Measurements from ENCODE around the gene DNAL4.
A peak's percentile ranks its signal among the peaks of the same experiment; 100 is the strongest.

The DNAL4 gene

GRCh38 chr22:38770257-38770949, 23.5 kb downstream of the DNAL4 start:
- H3K36me3 ChIP-seq: no peaks in the 10 kb centered on the region
- no peaks in the 10 kb centered on the region for H3K9me3 ChIP-seq
- TF ChIP-seq, protein P1, sequence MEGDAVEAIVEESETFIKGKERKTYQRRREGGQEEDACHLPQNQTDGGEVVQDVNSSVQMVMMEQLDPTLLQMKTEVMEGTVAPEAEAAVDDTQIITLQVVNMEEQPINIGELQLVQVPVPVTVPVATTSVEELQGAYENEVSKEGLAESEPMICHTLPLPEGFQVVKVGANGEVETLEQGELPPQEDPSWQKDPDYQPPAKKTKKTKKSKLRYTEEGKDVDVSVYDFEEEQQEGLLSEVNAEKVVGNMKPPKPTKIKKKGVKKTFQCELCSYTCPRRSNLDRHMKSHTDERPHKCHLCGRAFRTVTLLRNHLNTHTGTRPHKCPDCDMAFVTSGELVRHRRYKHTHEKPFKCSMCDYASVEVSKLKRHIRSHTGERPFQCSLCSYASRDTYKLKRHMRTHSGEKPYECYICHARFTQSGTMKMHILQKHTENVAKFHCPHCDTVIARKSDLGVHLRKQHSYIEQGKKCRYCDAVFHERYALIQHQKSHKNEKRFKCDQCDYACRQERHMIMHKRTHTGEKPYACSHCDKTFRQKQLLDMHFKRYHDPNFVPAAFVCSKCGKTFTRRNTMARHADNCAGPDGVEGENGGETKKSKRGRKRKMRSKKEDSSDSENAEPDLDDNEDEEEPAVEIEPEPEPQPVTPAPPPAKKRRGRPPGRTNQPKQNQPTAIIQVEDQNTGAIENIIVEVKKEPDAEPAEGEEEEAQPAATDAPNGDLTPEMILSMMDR (IDR thresholded peaks at IDR 0.05; ENCODE audit: low read depth, low read length): no peak
- H3K4me1 ChIP-seq: peaks cover 9% of the 10 kb centered on the region
- no peak overlapping the region for H3K4me3 ChIP-seq (ENCODE audit: low read depth, low read length)
- no peak for DNase-seq
- no peaks in the 10 kb centered on the region for H3K27me3 ChIP-seq

DNA sequence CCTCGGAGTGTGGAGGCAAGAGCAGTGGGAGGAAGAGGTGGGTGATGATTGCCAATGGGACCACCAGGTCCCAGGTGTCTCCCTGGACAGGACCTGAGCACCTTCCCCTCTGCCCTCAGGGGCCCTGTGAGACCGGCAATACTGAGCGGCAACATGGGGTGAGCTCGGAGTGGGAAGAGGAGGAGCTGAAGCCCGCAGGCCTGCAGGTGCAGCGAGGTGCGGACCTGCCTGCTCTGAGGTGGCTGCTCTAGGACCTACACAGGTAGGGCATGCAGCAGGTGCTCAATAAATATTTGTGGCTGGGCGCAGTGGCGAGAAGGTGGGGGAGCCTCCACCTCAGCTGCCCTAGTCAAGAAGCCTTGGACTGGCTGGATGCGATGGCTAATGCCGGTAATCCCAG, 25.9 kb downstream of the DNAL4 start:
- Histone ChIP-seq H3K4me3 (ENCODE audit: low read depth, low read length) (no peak overlapping the region), H3K9me3 (no peaks in the 10 kb centered on the region), H3K4me1 (peaks cover 9% of the 10 kb centered on the region), H3K27me3 (no peaks in the 10 kb centered on the region), H3K36me3 (no peaks in the 10 kb centered on the region)
- DNase-seq: no peak
- TF ChIP-seq, protein P1 (IDR thresholded peaks at IDR 0.05; ENCODE audit: low read depth, low read length): no peak

DNA sequence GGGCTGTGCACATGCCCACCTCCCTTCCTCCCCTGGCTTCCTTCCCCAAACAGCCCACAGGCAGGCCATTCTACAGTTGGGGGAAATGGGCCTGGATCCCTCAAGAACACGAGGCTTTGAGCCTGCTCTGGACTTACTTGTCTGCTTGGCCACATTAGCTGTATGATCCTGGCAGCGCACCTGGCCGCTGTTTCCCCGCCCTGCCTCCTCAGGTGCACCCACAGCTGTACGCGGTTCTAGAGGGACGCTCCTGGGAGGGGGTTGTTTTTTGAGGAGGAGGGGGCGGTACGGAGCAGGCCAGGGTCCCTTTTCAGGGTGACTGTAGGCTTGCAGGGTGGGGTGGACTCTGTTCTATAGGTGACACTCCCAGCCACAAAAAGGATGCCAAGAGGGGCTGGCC, 26.6 kb downstream of the DNAL4 start:
- Histone ChIP-seq H3K9me3 (no peaks in the 10 kb centered on the region), H3K36me3 (no peaks in the 10 kb centered on the region), H3K4me3 (ENCODE audit: low read depth, low read length) (no peak overlapping the region), H3K4me1 (peaks cover 13% of the 10 kb centered on the region), H3K27me3 (no peaks in the 10 kb centered on the region)
- TF ChIP-seq, protein P1 (IDR thresholded peaks at IDR 0.05; ENCODE audit: low read depth, low read length): no peak
- no peak for DNase-seq

DNA sequence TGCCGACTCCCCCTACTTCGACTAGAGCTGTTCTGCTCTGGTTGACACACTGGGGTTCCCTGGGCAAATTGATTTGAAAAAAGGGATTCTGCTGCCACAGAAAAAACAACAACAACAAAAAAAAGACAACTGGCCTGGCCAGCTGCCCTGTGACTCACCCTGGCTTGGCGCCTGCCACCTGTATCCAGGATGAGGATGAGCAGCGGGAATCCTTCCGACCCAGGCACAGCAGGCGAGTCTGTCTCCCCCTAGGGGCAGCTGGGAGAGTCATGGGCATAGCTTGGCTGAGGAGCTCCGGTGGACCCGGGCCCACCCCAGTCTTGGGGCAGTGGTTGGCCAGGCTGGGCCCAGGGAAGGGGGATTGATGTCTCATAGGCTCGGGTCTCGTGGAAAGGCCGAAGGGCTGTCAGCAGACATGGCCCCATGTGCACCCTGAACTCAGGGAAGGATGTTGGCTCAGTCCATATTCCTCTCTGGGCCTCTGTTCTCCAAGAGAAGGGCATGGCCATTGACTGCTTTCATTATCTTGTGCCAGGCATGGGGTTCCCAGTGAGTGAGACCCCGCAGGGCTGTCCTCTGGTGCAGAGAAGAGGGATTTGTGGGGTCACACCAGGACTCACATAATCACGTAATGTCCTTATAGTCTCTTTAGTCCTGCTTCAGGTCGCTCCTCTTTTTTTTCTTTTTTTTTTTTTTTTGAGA, 27.7 kb downstream of the DNAL4 start:
- peak; percentile 93 for DNase-seq
- peaks cover 15% of the 10 kb centered on the region for H3K4me1 ChIP-seq

DNA sequence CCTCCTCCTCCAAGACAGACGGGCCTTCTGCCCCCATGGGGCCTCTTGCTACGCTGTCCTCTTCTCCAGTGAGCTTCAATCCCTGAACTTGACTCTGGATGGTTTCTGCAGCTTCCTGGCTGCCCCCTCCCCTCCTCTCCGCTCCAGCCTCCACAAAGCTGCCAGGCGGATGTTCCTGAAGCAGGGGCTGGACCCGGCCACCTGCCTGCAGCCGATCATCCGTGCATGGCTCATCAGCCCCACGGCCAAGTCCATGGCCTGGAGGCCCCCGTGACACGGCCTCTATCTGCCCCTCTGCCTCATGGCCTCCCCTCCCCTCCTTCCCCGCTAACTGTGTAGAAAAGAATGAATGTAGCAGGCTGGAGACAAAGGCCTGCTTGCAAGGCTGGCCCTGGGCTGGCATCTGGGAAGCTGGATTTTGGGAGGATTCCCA, 31.4 kb downstream of the DNAL4 start:
- H3K36me3 ChIP-seq: no peaks in the 10 kb centered on the region
- no peak overlapping the region for H3K4me3 ChIP-seq (ENCODE audit: low read depth, low read length)
- peaks cover 25% of the 10 kb centered on the region for H3K4me1 ChIP-seq
- no peaks in the 10 kb centered on the region for H3K27me3 ChIP-seq
- no peaks in the 10 kb centered on the region for H3K9me3 ChIP-seq
- TF ChIP-seq, protein P1 (IDR thresholded peaks at IDR 0.05; ENCODE audit: low read depth, low read length): no peak
- peak; percentile 55 for DNase-seq

More for the DNA sequence above, 27.7 kb downstream of the DNAL4 start:
- Histone ChIP-seq H3K9me3 (no peaks in the 10 kb centered on the region), H3K4me3 (ENCODE audit: low read depth, low read length) (no peak overlapping the region), H3K36me3 (no peaks in the 10 kb centered on the region), H3K27me3 (no peaks in the 10 kb centered on the region)
- TF ChIP-seq, protein P1 (IDR thresholded peaks at IDR 0.05; ENCODE audit: low read depth, low read length): peak; percentile 98

Measured in BE2C (cell line).